B cell (primary cell): ENCODE results near the gene SUGCT. TPM values are rescaled to one million over a fixed set of nuclear protein-coding genes. Genes with fewer than 3 reads are reported as not detected.

Experiments used
- ATAC-seq: fragments of 200-7000 bp; cut with Tn5 transposase; one replicate; pipeline ENCODE4 v1.10.0; 2021; ENCODE audit warnings: low read depth, mild to moderate bottlenecking, moderate number of reproducible peaks, moderate library complexity
- CTCF ChIA-PET: fragments of 350-600 bp; sonication (Branson Sonifier 250); formaldehyde crosslinking; loops from one replicate; lab custom pipeline; 2021; ENCODE audit warnings: antibody characterized with exemption, inconsistent platforms; lab: Charles Lee
- POLR2A ChIA-PET: fragments of 350-600 bp; sonication (Branson Sonifier 250); formaldehyde crosslinking; loops from one replicate; lab custom pipeline; 2021; ENCODE audit warnings: antibody characterized with exemption; lab: Charles Lee
- DNase-seq: peaks from one replicate; pipeline ENCODE4 v3.0.0; 2013
- H2AFZ ChIP-seq: 2 replicates; pipeline ENCODE4 v1.6.1; 2012; ENCODE audit warnings: mild to moderate bottlenecking, low read depth, low read length; ENCODE audit not compliant: insufficient read depth, poor library complexity, severe bottlenecking
- H3K27ac ChIP-seq, 2 donors: 1 replicate in 1 of 2; 2 replicates in 1 of 2; pipeline ENCODE4 v1.5.1; 2012 to 2013; ENCODE audit warnings: low read length in 2 of 2, mild to moderate bottlenecking in 2 of 2, moderate library complexity in 1 of 2
- H3K27me3 ChIP-seq, 4 experiments: fragments of 200-600 bp in 1 of 4; sonication (generic) in 1 of 4; replicated peaks in 1 of 4; 1 replicate in 2 of 4; 2 replicates in 2 of 4; pipeline versions ENCODE4 v1.6.1 to v1.7.0; 2013 to 2016; ENCODE audit warnings: low read length in 3 of 4, mild to moderate bottlenecking in 2 of 4, mixed read lengths in 1 of 4, moderate library complexity in 1 of 4; ENCODE audit not compliant: insufficient read depth in 4 of 4, control insufficient read depth in 3 of 4; ENCODE audit errors: control extremely low read depth in 1 of 4
- H3K36me3 ChIP-seq, 2 experiments: replicated peaks in 1 of 2; 1 replicate in 1 of 2; 2 replicates in 1 of 2; pipeline versions ENCODE4 v1.6.1 to v1.7.1; 2013; ENCODE audit warnings: low read length in 1 of 2; ENCODE audit not compliant: insufficient read depth in 2 of 2, control insufficient read depth in 1 of 2; ENCODE audit errors: control extremely low read depth in 1 of 2, extremely low read depth in 1 of 2
- H3K4me1 ChIP-seq, 2 donors: fragments of 200-600 bp in 1 of 2; sonication (generic) in 1 of 2; 1 replicate in 1 of 2; 2 replicates in 1 of 2; pipeline versions ENCODE4 v1.5.1 to v1.6.1; 2013 to 2017; ENCODE audit warnings: low read length in 2 of 2; ENCODE audit not compliant: control insufficient read depth in 2 of 2, insufficient read depth in 2 of 2
- H3K4me2 ChIP-seq: replicated peaks from 2 replicates; pipeline ENCODE3; 2012; ENCODE audit warnings: mild to moderate bottlenecking, low read depth, low read length; ENCODE audit not compliant: poor library complexity, severe bottlenecking
- H3K4me3 ChIP-seq, 5 experiments: fragments of 200-600 bp in 1 of 5; sonication (generic) in 1 of 5; 1 replicate in 3 of 5; 2 replicates in 2 of 5; pipeline versions ENCODE4 v1.5.1 to v1.7.0; 2011 to 2016; ENCODE audit warnings: low read length in 4 of 5, mild to moderate bottlenecking in 4 of 5, low read depth in 2 of 5, control low read depth in 1 of 5, moderate library complexity in 1 of 5; ENCODE audit not compliant: insufficient read depth in 1 of 5; ENCODE audit errors: control extremely low read depth in 1 of 5, extremely low read depth in 1 of 5
- H3K79me2 ChIP-seq: fragments of 200-600 bp; sonication (generic); one replicate; pipeline ENCODE4 v1.6.0; 2016; ENCODE audit warnings: low read length; ENCODE audit not compliant: control insufficient read depth, insufficient read depth
- H3K9ac ChIP-seq: fragments of 200-600 bp; sonication (generic); 2 replicates; pipeline ENCODE4 v1.6.1; 2017; ENCODE audit warnings: mild to moderate bottlenecking, low read length, moderate library complexity
- H3K9me3 ChIP-seq, 3 donors: one replicate each; pipeline versions ENCODE4 v1.6.1 to v1.7.1; 2013; ENCODE audit warnings: low read length in 2 of 3; ENCODE audit not compliant: control insufficient read depth in 2 of 3, insufficient read depth in 1 of 3; ENCODE audit errors: control extremely low read depth in 1 of 3
- H4K20me1 ChIP-seq: 2 replicates; pipeline ENCODE4 v1.6.0; 2012; ENCODE audit warnings: mild to moderate bottlenecking, low read length; ENCODE audit not compliant: insufficient read depth, control insufficient read depth, poor library complexity, severe bottlenecking
- H3K27ac Mint-ChIP-seq: one replicate; pipeline ENCODE4 v1.8.0; 2021; ENCODE audit warnings: mixed read lengths
- H3K27me3 Mint-ChIP-seq: one replicate; pipeline ENCODE4 v1.8.0; 2021; ENCODE audit warnings: mixed read lengths
- H3K4me1 Mint-ChIP-seq: one replicate; pipeline ENCODE4 v1.8.0; 2021; ENCODE audit warnings: mixed read lengths
- H3K4me3 Mint-ChIP-seq: one replicate; pipeline ENCODE4 v1.8.0; 2021; ENCODE audit warnings: mixed read lengths
- H3K9me3 Mint-ChIP-seq: one replicate; pipeline ENCODE4 v1.8.0; 2022; ENCODE audit warnings: mixed read lengths; ENCODE audit not compliant: insufficient read depth
- EZH2 ChIP-seq: IDR thresholded peaks from 2 replicates; pipeline ENCODE4 v1.6.1; 2012; ENCODE audit warnings: borderline replicate concordance, low read depth, mild to moderate bottlenecking, moderate library complexity, low read length; ENCODE audit not compliant: insufficient read depth, poor library complexity, severe bottlenecking
- WGBS: methylation state at CpG from one replicate; pipeline ENCODE4 v1.1.5; 2013; ENCODE audit warnings: missing lambda C conversion rate; ENCODE audit not compliant: insufficient coverage; 5-methylcytosine and 5-hydroxymethylcytosine counted together
- intact Hi-C: fragments of 100-400 bp; cut with micrococcal nuclease; formaldehyde crosslinking; loops from one replicate; pipeline ENCODE4 v1.10.0; 2022
- polyA plus RNA-seq: library from polyadenylated mRNA; depleted of rRNA; stranded (reverse); fragments of >200 nt; gene quantifications from 2 replicates; pipeline ENCODE4 v1.2.3, GENCODE V29; 2012
- total RNA-seq, 2 donors: library from RNA; stranded (reverse); fragments of 120-200 nt in 1 of 2; gene quantifications; 1 replicate in 1 of 2; 2 replicates in 1 of 2; pipeline versions ENCODE4 v1.2.3 to v1.2.4, GENCODE V29; 2013 to 2022
- TF ChIP-seq, protein P1 (sequence below): fragments of 200-600 bp; IDR thresholded peaks from one replicate; pipeline ENCODE4 v1.8.0; 2022; ENCODE audit warnings: antibody characterized with exemption, mild to moderate bottlenecking

SUGCT gene
- total and polyA plus RNA-seq, 2 donors (not counting 1 experiment from before 2014, with no cell fraction given), result 0.19 to 0.86 TPM

DNA sequence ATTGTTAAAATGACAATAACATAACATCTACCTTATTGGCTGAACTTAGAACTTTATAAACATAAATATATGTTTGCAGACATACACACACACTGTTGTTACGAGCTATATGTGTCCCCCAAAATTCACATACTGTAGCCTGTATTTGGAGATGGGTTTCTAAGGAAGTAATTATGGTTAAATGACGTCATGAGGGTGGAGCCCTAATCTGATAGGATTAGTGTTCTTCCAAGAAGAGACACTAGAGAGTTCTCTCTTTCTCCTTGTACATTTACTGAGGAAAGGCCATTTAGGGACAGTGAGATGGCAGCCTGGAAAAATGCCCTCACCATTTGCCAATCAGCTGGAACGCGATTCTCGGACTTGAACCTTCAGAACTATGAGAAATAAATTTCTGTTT lies 211.7 kb downstream of the SUGCT start:
- Histone ChIP-seq H2AFZ (no peak overlapping the region), H3K4me1 (no peaks in the 10 kb centered on the region), H3K36me3 (no peaks in the 10 kb centered on the region), H3K4me3 (no peak overlapping the region), H3K4me2 (no peak overlapping the region), H3K9ac (no peak overlapping the region), H3K79me2 (no peaks in the 10 kb centered on the region), H3K9me3 (no peaks in the 10 kb centered on the region), H3K27me3 (no peaks in the 10 kb centered on the region), H4K20me1 (no peaks in the 10 kb centered on the region), H3K27ac (no peak overlapping the region)
- ChIA-PET POLR2A (no interaction called here), CTCF (no interaction called here)
- intact Hi-C loops, result no loop called here
- Mint-ChIP-seq H3K27me3 (peaks cover 2% of the 10 kb centered on the region), H3K4me3 (no peak overlapping the region), H3K27ac (no peak overlapping the region), H3K9me3 (no peaks in the 10 kb centered on the region), H3K4me1 (no peaks in the 10 kb centered on the region)
- ATAC-seq (no peak), DNase-seq (no peak)
- no peak for TF ChIP-seq EZH2
- TF ChIP-seq, protein P1, sequence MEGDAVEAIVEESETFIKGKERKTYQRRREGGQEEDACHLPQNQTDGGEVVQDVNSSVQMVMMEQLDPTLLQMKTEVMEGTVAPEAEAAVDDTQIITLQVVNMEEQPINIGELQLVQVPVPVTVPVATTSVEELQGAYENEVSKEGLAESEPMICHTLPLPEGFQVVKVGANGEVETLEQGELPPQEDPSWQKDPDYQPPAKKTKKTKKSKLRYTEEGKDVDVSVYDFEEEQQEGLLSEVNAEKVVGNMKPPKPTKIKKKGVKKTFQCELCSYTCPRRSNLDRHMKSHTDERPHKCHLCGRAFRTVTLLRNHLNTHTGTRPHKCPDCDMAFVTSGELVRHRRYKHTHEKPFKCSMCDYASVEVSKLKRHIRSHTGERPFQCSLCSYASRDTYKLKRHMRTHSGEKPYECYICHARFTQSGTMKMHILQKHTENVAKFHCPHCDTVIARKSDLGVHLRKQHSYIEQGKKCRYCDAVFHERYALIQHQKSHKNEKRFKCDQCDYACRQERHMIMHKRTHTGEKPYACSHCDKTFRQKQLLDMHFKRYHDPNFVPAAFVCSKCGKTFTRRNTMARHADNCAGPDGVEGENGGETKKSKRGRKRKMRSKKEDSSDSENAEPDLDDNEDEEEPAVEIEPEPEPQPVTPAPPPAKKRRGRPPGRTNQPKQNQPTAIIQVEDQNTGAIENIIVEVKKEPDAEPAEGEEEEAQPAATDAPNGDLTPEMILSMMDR, result no peak
- no CpG with 5 or more reads among the region's 5 CpGs for WGBS

DNA sequence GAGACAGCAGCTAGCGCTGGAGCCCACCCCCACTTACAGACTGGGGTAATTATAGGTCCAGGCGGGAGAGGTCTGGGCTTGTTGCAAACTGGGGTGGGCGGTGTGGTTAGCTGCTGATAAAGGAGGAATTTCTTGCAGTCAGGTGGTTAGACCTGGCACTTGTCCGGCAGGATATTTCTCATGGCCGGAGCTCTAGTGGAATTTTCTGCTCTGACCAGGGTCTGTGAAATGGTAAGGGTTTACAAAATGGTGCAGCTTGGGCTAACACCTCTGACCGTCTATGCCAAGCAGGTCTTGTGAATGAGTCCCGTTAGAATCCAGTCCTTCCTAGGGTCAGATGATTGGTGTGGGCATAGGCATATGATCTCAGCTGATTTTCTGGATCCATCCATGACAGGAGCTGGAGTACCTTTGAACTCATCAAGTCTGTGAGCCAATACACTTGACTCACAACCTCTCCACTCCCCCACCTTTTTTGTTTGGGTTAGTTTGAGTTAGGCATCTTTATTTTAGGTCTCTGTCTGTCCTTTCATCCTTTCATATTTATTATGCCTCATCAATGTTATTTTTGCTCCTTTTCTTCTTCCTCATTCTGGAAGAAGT lies 213.4 kb downstream of the SUGCT start:
- no peaks in the 10 kb centered on the region for H3K79me2 ChIP-seq
- no peak overlapping the region for H3K27ac ChIP-seq
- no peak overlapping the region for H3K4me3 Mint-ChIP-seq
- no peak overlapping the region for H3K4me3 ChIP-seq
- POLR2A ChIA-PET, result no interaction called here
- DNase-seq (no peak), ATAC-seq (no peak)
- H3K27ac Mint-ChIP-seq, result no peak overlapping the region
- H3K36me3 ChIP-seq, result no peaks in the 10 kb centered on the region
- peaks cover 2% of the 10 kb centered on the region for H3K27me3 Mint-ChIP-seq
- intact Hi-C loops, result no loop called here
- no peaks in the 10 kb centered on the region for H3K4me1 ChIP-seq
- no peak overlapping the region for H2AFZ ChIP-seq
- 94% methylated on average over 6 of the region's 7 CpGs for WGBS
- CTCF ChIA-PET, result no interaction called here
- H3K4me2 ChIP-seq, result no peak overlapping the region
- no peaks in the 10 kb centered on the region for H3K9me3 Mint-ChIP-seq
- no peak overlapping the region for H3K9ac ChIP-seq
- H3K27me3 ChIP-seq, result no peaks in the 10 kb centered on the region
- H4K20me1 ChIP-seq, result no peaks in the 10 kb centered on the region
- no peaks in the 10 kb centered on the region for H3K4me1 Mint-ChIP-seq
- TF ChIP-seq, protein P1, result no peak
- no peak for TF ChIP-seq EZH2
- no peaks in the 10 kb centered on the region for H3K9me3 ChIP-seq
